ENCODE results near the gene ACBD6. TPM values are rescaled to one million over a fixed set of nuclear protein-coding genes. Genes with fewer than 3 reads are reported as not detected.

ACBD6 gene
- total RNA-seq, 1 donor = 54.0 TPM

DNA sequence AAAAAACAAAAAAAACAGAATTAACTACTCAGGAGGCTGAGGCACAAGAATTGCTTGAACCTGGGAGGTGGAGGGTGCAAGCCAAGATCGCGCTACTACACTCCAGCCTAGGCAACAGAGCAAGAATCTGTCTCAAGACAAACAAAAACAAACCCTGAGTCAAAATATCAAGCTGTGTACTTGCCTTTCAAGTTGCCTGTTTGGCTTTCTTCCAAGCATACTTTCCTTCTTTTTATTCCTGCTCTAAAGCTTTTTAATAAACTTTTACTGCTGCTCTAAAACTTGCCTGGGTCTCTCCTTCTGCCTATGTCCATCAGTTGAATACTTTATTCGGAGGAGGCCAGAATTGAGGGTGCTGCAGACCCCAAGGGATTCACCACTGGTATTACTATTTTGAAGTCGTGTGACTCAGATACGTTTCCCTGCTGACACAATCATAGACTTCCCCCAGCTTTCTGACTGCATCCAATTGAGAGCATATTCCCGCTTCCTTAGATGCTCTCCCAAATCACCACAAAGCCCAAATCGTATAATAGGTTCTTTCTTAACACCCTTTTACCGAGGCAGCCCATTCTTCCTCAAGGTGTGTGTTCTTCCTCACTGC, 3.5 kb upstream of the ACBD6 start:
- TF ChIP-seq, protein P1, sequence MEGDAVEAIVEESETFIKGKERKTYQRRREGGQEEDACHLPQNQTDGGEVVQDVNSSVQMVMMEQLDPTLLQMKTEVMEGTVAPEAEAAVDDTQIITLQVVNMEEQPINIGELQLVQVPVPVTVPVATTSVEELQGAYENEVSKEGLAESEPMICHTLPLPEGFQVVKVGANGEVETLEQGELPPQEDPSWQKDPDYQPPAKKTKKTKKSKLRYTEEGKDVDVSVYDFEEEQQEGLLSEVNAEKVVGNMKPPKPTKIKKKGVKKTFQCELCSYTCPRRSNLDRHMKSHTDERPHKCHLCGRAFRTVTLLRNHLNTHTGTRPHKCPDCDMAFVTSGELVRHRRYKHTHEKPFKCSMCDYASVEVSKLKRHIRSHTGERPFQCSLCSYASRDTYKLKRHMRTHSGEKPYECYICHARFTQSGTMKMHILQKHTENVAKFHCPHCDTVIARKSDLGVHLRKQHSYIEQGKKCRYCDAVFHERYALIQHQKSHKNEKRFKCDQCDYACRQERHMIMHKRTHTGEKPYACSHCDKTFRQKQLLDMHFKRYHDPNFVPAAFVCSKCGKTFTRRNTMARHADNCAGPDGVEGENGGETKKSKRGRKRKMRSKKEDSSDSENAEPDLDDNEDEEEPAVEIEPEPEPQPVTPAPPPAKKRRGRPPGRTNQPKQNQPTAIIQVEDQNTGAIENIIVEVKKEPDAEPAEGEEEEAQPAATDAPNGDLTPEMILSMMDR (IDR thresholded peaks at IDR 0.05; ENCODE audit: insufficient read depth, low read length) = no peak
- H3K4me3 ChIP-seq (ENCODE audit: low read depth, low read length) = no peak overlapping the region
- DNase-seq (ENCODE audit: low read depth) = no peak

DNA sequence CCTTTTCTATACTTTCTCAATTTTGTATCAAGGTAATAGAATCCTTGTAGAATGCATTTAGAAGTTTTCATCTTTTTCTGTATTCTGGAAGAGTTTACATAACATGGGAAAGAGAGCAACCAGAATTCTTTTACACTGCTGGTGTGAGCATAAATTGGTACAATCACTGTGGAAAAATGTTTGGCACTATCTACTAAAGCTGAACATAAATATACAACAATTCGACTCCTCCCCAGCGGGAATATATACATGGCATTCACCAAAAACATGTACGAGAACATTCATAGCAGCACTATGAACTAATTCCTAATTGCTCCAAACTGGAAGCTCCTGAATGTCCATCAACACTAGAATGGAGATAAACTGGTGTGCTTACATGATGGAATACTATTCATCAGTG, 1.8 kb upstream of the ACBD6 start:
- TF ChIP-seq, protein P1 (IDR thresholded peaks at IDR 0.05; ENCODE audit: insufficient read depth, low read length) = no peak
- DNase-seq (ENCODE audit: low read depth) = no peak
- H3K4me3 ChIP-seq (ENCODE audit: low read depth, low read length) = no peak overlapping the region

DNA sequence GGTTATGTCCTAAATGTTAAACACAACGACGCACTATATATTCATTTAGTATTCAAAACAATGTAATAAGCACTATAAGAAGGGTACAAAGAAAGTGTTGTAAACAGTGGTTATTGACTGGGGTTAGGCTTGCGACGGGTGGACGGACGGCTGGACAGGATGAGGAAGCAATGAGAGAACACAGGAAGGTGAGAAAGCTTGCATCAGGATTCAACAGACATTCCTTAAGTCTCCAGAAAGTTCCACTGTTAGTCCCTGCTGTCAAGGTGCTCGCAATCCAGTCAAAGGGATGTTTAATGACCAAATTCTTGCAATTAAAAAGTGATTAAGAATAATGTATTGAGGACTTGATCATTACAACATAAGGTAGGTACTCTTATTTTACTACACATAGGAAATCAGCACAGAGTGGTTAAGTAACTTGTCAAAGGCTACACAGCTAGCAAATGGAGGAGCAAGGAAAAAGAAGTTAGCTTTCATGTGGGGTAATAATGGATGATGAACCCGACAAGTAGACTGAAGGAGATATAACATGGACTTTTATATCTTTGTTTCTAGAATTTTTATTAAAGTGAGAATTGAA, 994 bp upstream of the ACBD6 start:
- DNase-seq (ENCODE audit: low read depth) = no peak

DNA sequence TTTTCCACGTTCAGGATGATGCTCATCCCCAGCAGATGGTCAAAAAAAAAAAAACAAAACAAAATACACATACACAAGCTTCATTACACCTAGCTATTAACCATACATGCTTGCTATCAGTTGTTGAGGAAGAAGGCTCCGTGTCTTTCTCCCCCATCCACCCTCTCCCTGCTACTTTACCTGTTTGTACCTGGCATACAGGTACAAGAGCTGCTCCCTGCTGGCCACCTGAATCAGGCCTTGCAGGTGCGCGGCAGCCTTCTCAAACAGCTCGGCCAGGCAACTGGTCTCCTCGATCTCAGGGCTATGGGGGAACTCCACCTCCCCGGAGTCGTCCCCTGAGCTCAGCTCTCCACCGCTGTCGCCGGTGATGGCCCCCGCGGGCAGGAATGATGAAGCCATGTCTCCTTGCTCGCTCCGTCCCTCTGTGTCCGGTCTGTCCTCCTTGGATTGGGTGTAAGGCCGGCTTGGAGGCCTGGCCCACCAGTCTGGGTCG, 464 bp downstream of the ACBD6 start:
- no peak for DNase-seq (ENCODE audit: low read depth)
- peak overlapping the region; percentile 97 for H3K4me3 ChIP-seq (ENCODE audit: low read depth, low read length)
- TF ChIP-seq, protein P1 (IDR thresholded peaks at IDR 0.05; ENCODE audit: insufficient read depth, low read length) = no peak

More for the DNA sequence above, 994 bp upstream of the ACBD6 start:
- TF ChIP-seq, protein P1 (IDR thresholded peaks at IDR 0.05; ENCODE audit: insufficient read depth, low read length) = no peak
- peak overlapping the region; percentile 97 for H3K4me3 ChIP-seq (ENCODE audit: low read depth, low read length)

DNA sequence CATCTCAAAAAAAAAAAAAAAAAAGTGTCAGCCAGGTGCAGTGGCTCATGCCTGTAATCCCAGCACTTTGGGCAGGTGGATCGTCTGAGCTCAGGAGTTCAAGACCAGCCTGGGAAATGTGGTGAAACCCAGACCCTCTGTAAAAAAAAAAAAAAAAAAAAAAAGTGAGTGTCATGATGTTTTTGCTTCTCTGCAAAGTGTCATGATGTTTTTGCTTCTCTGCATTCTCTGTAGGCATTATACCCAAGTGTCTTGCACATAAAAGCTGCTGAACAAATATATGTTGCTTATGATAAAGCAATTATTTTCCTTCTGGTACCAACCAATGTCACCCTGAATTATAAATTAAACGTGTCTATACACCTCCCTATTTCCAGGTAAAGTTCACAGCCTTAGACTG, 1.7 kb downstream of the ACBD6 start:
- peak overlapping the region; percentile 97 for H3K4me3 ChIP-seq (ENCODE audit: low read depth, low read length)
- DNase-seq (ENCODE audit: low read depth) = no peak
- TF ChIP-seq, protein P1 (IDR thresholded peaks at IDR 0.05; ENCODE audit: insufficient read depth, low read length) = no peak

GRCh38 chr1:180498594-180498993, 3.8 kb downstream of the ACBD6 start:
- no peak overlapping the region for H3K4me3 ChIP-seq (ENCODE audit: low read depth, low read length)
- TF ChIP-seq, protein P1 (IDR thresholded peaks at IDR 0.05; ENCODE audit: insufficient read depth, low read length) = no peak
- no peak for DNase-seq (ENCODE audit: low read depth)
